ENCODE results near the gene PNCK.
"Not testable (repeated sequence)": the region's sequence is repeated elsewhere in the genome, so short reads cannot be mapped to it uniquely, and the experiment has no call there.

GRCh38 chrX:153705403-153706060 is 31.9 kb upstream of the PNCK start:
- TF ChIP-seq EZH2 (optimal IDR thresholded peaks at IDR 0.05; ENCODE audit: low read depth, low read length); CTCF (IDR thresholded peaks at IDR 0.05; ENCODE audit: low read length); EZH2phosphoT487 (IDR thresholded peaks at IDR 0.05; ENCODE audit: low read length): not testable (repeated sequence)
